ENCODE results near the gene OTUB1. TPM values are rescaled to one million over a fixed set of nuclear protein-coding genes. Genes with fewer than 3 reads are reported as not detected.
A peak's percentile ranks its signal among the peaks of the same experiment; 100 is the strongest.

OTUB1 gene
- total and polyA plus RNA-seq, 8 donors: 33.6 to 161 (median 53.3) TPM

DNA sequence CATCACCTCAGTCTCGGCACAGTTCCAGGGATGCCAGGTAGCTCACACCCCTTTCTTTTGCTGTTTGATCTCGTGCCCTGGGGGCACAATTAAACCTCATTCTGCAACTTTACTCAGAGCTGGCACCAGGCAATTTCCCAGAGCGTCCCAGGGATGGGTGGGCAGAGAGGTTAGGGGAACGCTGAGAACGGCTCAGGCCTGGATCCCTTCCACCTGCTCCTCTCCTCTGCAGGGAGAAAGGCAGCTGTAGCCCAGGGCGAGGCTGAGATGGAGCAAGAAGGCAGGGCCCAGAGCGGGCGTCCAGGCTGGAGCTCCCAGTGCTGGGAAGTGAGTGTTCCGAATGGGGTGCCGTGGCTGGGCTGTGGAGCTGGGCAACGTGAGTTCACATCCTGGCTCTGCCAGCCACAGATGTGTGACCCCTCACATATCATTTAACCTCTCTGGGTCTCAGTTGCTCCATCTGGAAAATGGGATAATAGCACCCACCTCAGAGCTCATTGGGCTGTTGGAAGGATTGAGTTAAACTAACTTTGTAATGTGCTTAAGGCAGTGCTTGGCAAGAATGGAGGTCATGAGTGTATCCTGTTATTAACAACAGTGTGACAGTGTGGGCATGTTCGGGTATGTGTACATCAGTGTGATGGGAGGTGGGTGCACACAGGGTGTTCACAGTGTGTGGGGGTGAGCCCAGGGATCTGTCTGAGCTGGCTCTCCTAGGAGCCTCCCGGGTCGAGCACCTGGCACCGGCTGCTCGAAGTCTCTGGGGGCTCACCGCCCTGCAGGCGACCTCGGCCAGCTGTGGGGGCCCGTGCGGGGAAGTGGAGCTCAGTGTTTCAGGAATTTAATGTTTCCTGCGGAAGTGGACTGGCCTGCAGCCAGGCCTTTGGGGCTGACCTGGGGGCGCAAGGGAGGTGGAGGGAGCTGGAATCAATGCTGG is 15.5 kb downstream of the OTUB1 start:
- peaks cover 29 to 46% (median 33%) of the 10 kb centered on the region in 4 donors for H3K4me1 ChIP-seq
- no peak for TF ChIP-seq CTCF (IDR thresholded peaks at IDR 0.05)
- no peak for TF ChIP-seq EP300 (IDR thresholded peaks at IDR 0.05)
- TF ChIP-seq POLR2AphosphoS5 (IDR thresholded peaks at IDR 0.05): no peak
- TF ChIP-seq POLR2A (IDR thresholded peaks at IDR 0.05): no peak
- H3K27me3 ChIP-seq: peaks cover 0 to 40% (median 0%) of the 10 kb centered on the region in 3 donors
- H3K36me3 ChIP-seq: peaks cover 17 to 22% (median 20%) of the 10 kb centered on the region in 4 donors
- no peaks in the 10 kb centered on the region for H3K9me3 ChIP-seq
- H3K4me3 ChIP-seq: no peak overlapping the region
- peak in 1 of 2 donors; percentile 78 for DNase-seq
- intact Hi-C loops (cut with DNase I; ENCODE audit: low total_unique reads): loop anchor here (2.0 kb wide), 1 partner anchor 147 kb away; no protein-coding TSS in a partner anchor
- H3K27ac ChIP-seq: no peak overlapping the region
- 67 to 80% (median 71%) methylated on average over 20 to 23 of the region's 23 CpGs for WGBS, 5 donors

DNA sequence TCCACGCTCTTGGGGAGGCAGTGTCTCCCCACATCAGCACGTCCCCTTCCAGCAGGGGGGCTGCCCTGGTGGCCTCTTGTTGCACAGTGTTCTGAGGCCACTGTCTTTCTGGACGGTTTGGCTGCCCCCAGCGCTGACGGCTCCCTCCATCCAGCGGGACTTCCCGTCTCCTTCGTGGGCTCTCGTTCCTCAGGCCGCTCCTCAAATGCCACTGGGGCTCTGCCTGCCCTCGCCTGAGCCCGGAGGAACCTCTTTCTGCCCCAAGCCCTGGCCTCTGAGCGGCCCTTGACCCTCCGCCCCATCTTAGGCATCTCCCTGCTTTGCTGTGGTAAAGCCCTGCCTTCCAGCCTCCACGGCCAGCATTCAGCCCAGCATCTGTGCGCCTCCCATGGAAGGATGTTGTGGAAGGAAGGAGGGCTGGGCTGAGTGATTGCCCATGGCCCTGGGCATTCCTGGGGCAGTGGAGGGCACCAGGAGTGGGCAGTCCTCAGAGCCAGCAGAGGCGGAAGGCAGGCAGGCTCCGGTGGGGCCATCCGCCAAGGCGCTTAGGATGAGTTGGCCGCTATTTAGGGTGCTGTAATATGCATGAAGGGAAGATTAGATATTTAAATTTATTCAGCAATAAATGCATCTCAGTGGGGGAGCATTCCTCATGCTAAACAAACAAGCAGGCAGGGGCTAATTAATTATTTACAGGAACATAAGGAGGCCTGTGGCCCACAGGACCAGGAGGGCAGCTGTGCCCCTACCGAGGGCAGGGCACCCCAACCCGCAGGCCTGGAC is 17.8 kb downstream of the OTUB1 start:
- Histone ChIP-seq H3K27ac (no peak overlapping the region), H3K27me3 (peaks cover 0 to 55% (median 0%) of the 10 kb centered on the region in 3 donors), H3K4me3 (no peak overlapping the region), H3K36me3 (no peaks in the 10 kb centered on the region), H3K4me1 (peaks cover 37 to 55% (median 42%) of the 10 kb centered on the region in 4 donors), H3K9me3 (no peaks in the 10 kb centered on the region)
- intact Hi-C loops (cut with DNase I; ENCODE audit: low total_unique reads): no loop called here
- WGBS, 5 donors: 63 to 76% (median 73%) methylated on average over 14 to 23 of the region's 23 CpGs
- TF ChIP-seq CTCF (IDR thresholded peaks at IDR 0.05) (no peak), EP300 (IDR thresholded peaks at IDR 0.05) (no peak), POLR2A (IDR thresholded peaks at IDR 0.05) (no peak), POLR2AphosphoS5 (IDR thresholded peaks at IDR 0.05) (no peak)
- no peak for DNase-seq

GRCh38 chr11:64004590-64004984 is 18.3 kb downstream of the OTUB1 start:
- intact Hi-C loops (cut with DNase I; ENCODE audit: low total_unique reads): no loop called here
- Histone ChIP-seq H3K9me3 (no peaks in the 10 kb centered on the region), H3K27ac (no peak overlapping the region), H3K36me3 (no peaks in the 10 kb centered on the region), H3K27me3 (peaks cover 0 to 52% (median 0%) of the 10 kb centered on the region in 3 donors), H3K4me3 (no peak overlapping the region), H3K4me1 (peaks cover 31 to 49% (median 36%) of the 10 kb centered on the region in 4 donors)
- 67 to 76% (median 70%) methylated on average over 1 to 4 of the region's 4 CpGs for WGBS, 5 donors
- TF ChIP-seq EP300 (IDR thresholded peaks at IDR 0.05): no peak
- TF ChIP-seq CTCF (IDR thresholded peaks at IDR 0.05): no peak
- TF ChIP-seq POLR2A (IDR thresholded peaks at IDR 0.05): no peak
- no peak for TF ChIP-seq POLR2AphosphoS5 (IDR thresholded peaks at IDR 0.05)
- DNase-seq: no peak

GRCh38 chr11:64005691-64006090 is 19.5 kb downstream of the OTUB1 start:
- Histone ChIP-seq H3K9me3 (no peaks in the 10 kb centered on the region), H3K36me3 (no peaks in the 10 kb centered on the region), H3K27me3 (peaks cover 0 to 43% (median 0%) of the 10 kb centered on the region in 3 donors), H3K27ac (no peak overlapping the region), H3K4me1 (peaks cover 22 to 38% (median 25%) of the 10 kb centered on the region in 4 donors), H3K4me3 (no peak overlapping the region)
- DNase-seq: no peak
- intact Hi-C loops (cut with DNase I; ENCODE audit: low total_unique reads): no loop called here
- WGBS, 5 donors: 83 to 98% (median 90%) methylated on average over 2 to 4 of the region's 4 CpGs
- no peak for TF ChIP-seq CTCF (IDR thresholded peaks at IDR 0.05)
- TF ChIP-seq EP300 (IDR thresholded peaks at IDR 0.05): no peak
- TF ChIP-seq POLR2AphosphoS5 (IDR thresholded peaks at IDR 0.05): no peak
- TF ChIP-seq POLR2A (IDR thresholded peaks at IDR 0.05): no peak
